ENCODE results near the gene MFAP2.
"Not testable (repeated sequence)": the region's sequence is repeated elsewhere in the genome, so short reads cannot be mapped to it uniquely, and the experiment has no call there.

MFAP2 gene

DNA sequence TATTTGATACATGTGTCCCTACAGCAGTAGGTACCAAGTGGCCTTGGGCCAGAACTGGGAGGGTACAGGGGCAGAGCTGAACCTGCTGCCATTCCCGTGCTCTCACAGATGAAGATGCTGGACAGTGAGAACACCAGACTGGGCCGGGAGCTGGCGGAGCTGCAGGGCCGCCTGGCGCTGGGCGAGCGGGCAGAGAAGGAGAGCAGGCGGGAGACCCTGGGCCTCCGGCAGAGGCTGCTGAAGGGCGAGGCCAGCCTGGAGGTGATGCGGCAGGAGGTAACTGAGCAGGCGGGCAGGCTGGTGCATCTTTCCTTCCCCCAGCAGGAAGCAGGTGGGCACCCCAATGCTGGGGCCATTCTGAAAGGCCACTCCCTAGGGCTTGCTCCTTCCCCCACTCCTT, 21.9 kb downstream of the MFAP2 start:
- DNase-seq = no peak

DNA sequence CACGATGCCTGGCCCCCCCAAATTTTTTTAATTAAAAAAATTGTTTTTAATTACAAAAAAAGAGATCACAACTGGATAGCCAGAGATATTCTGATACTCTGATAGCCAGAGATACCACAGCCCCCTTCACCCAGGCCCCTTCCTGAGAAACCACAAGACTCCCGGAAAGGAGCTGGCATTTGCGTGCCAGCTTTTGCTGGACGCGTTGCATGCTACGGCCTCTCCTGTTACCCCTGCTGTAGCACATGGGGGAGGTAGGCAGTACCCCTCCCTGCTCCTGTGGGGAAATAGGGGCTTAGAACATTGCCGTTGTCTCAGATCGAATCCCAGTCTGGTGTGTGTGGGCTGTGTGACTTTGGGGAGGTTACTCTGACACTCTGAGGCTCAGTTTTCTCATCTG, 22.7 kb downstream of the MFAP2 start:
- DNase-seq = no peak

DNA sequence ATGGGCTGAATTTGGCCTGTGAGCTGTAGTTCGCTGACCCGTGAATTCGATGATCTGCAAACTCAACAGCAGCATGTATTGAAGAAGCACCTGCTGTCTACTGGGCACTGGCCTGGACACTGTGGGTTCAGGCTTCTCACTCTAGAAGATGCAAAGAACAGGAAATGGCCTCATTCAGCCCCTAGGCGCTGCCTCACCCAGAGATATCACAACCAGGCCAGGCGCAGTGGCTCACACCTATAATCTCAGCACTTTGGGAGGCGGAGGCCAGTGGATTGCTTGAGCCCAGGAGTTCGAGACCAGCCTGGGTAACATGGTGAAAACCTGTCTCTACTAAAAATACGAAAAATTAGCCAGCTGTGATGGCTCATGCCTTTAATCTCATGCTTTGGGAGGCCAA, 23.6 kb downstream of the MFAP2 start:
- DNase-seq = no peak

DNA sequence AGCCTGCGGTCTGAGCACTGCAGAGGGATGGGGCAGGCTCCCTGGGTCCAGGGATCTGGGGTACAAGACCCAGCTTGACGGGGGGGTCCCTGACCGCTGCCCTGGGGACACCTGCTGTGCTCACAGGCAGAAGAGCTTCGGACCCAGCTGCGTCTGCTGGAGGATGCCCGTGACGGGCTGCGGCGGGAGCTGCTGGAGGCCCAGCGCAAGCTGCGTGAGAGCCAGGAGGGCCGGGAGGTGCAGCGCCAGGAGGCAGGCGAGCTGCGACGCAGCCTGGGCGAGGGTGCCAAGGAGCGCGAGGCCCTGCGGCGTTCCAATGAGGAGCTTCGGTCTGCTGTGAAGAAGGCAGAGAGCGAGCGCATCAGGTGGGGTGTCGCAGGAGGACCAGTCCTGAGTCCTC, 25.2 kb downstream of the MFAP2 start:
- DNase-seq = no peak

- DNase-seq = no peak
These were observed 25.8 kb downstream of the MFAP2 start for GRCh38 chr1:16954579-16954978.

GRCh38 chr1:16952376-16952775, 28.0 kb downstream of the MFAP2 start:
- not testable (repeated sequence) for DNase-seq

GRCh38 chr1:16949026-16949425, 31.4 kb downstream of the MFAP2 start:
- peak; percentile 31 for DNase-seq

DNA sequence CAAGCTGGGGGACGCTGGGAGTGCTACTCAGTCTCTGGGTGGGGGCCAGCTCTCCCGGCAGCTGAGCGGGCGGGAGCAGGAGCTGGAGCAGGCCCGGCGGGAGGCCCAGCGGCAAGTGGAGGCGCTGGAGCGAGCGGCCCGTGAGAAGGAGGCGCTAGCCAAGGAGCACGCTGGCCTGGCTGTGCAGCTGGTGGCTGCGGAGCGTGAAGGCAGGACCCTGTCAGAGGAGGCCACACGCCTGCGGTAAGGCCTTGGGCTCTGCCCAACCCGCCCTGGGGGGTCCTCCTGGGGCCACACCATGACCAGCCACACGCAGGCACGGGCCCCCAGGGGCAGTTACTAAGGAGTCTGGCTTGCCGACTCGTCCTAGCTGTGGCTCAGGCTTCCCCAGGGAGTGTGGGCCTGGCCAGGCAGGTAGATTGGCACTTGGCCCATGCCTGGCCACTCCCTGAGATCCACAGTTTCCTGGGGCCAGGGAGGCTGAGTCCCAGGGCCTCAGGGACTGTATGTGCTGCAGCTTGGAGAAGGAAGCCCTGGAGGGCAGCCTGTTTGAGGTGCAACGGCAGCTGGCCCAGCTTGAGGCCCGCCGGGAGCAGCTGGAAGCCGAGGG, 32.0 kb downstream of the MFAP2 start:
- DNase-seq = not testable (repeated sequence)

DNA sequence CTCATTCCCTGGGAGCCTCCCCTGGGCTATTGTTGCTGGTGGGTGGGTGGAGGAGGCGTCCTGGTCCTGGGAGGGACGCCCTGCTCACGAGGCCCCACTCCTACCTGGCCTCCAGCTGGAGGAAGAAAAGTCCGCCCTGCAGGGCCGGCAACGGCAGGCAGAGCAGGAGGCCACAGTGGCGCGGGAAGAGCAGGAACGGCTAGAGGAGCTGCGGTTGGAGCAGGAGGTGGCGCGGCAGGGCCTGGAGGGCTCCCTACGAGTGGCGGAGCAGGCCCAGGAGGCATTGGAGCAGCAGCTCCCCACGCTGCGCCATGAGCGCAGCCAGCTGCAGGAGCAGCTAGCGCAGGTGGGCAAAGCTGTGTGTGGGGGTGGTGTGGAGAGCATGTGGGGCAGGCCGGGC, 33.8 kb downstream of the MFAP2 start:
- no peak for DNase-seq

GRCh38 chr1:16946185-16946584, 34.2 kb downstream of the MFAP2 start:
- DNase-seq = not testable (repeated sequence)

DNA sequence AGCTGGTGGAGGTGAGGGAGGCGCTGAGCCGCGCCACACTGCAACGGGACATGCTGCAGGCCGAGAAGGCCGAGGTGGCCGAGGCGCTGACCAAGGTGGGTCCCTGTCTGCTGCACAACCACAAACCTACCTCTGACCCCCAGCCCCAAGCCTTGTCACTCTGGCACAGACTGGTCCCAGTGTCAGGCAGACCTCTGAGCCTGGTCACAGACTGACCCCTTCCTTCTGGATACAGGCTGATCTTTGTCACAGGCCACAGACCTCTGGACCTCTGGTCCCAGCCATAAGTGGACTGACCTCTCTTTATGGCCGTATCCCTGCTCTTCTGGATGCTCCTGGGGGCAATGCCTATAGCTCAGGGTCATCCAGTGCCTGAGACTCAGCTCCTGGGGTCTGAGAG, 34.9 kb downstream of the MFAP2 start:
- not testable (repeated sequence) for DNase-seq

GRCh38 chr1:16944038-16944437, 36.4 kb downstream of the MFAP2 start:
- DNase-seq = no peak

DNA sequence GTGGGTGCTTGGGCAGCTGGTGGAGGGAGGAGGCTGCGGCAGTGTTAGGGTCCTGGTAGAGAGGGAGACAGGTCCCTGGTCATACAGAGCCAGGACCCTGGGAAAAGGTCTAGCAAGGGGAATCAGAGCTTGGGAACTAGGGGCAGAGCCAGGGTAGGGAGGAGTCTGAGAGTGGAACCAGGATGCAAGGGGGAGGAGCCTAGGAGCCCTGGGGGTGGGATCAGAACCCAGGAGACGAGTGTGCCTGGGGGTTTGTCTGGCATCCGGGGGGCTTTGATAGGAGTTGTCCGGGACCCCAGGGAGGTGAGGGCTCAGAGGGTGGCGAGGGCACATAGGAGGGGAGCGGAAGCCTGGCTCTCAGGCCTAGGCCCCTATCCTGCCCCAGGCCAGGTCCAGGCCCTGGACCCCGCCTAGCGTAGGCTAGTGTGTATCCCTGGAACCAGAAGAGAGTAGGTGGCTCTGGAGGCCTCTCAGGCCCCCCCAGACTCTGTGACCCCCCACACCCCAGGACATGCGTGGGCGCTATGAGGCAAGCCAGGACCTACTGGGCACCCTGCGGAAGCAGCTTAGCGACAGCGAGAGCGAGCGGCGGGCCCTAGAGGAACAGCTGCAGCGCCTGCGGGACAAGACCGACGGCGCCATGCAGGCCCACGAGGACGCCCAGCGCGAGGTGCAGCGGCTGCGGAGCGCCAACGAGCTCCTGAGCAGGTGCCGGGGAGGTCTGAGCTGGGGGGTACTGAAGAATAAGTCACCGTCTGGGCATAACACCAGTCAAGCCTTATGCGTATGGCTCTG, 40.8 kb downstream of the MFAP2 start:
- not testable (repeated sequence) for DNase-seq

DNA sequence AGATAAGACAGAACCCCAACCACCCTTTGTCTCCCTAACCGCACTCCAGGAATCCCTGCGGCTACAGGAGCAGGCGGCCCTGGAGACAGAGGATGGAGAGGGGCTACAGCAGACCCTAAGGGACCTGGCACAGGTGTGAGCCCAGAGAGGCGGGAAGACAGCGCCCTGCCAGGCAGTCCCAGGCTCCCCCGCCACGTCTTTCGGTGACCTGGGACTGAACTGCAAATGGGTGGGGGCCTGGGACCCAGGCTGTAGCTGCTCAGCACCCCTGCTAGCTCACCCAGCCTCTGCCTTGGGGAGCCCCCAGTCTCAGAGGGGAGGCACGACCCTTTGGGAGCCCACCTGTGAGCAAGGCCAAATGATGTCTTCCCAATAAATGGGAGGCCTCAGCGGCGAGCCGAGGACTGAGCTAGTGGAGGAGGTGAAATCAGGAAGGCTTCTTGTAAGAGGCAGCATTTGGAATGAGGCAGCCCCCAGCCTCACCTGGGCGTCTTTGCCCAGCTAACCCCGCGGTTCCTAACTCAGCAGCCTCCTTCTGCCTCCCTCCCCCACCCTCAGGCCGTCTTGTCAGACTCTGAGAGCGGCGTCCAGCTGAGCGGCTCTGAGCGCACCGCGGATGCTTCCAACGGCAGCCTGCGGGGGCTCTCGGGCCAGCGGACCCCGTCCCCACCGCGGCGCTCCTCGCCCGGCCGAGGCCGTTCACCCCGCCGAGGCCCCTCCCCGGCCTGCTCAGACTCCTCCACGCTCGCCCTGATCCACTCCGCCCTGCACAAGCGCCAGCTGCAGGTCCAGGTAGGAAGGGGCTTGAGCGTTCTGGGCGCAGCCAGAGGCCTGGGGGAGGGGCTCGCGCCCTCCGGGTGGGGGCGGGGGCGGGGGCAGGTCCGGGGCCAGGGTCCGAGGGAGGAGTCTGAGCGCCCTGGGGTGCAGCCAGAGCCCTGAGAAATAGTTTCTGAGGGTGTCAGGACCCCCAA, 41.8 kb downstream of the MFAP2 start:
- no peak for DNase-seq

DNA sequence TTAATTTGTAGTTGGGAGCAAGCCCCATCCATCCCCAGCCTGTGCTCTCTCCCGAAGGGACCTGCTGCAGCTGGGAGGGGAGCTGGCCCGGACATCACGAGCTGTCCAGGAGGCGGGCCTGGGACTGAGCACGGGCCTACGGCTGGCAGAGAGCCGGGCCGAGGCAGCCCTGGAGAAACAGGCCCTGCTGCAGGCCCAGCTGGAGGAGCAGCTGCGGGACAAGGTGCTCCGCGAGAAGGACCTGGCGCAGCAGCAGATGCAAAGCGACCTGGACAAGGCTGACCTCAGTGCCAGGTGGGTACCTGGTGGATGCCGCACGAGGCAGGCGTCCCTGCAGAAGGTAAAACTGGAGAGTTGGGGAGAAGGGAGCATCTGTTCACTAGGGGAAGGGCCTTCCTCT, 43.8 kb downstream of the MFAP2 start:
- not testable (repeated sequence) for DNase-seq

DNA sequence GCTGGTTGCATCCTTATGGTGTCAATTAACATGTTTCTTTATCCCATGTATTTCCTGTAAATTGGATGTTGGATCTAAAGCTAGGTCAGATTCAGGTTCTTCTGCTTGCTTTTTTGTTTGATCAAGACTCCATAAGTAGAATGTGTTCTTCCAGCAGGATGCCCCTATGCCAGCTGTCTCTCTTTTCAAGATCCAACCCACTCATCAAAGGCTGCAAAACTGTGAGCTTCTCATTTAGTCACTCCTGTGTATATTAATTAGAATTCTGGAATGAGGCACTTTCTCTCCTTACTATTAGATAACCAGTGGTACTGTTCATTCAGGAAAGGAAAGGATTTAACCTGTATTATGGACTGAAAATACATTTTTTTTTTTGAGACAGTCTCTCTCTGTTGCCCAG, 46.5 kb downstream of the MFAP2 start:
- DNase-seq = not testable (repeated sequence)

DNA sequence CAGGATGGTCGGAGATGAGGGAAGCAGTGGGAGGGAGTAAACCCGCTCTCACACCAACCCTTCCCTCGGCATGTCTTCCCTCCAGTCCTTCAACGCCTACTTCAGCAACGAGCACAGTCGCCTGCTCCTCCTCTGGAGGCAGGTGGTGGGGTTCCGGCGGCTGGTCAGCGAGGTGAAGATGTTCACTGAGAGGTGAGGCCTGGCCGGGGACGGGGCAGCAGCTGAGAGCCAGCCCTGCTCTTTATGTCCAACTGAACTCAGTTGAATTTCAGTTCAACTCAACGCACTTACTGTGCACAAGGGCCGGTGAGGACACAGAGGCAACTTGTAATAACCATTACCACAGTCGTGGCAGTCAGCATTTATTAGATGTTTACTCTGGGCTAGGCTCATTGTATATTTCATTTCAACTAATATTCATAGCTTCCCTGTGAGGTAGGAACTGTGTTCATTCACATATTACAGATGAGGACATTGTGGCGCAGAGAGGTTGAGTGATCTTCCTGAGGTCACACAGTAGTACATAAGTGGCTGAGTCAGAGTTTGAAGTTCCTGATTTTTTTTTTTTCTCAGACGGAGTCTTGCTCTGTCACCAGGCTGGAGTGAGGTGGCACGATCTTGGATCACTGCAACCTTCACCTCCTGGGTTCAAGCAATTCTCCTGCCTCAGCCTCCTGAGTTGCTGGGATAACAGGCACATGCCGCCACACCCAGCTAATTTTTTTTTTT, 49.0 kb downstream of the MFAP2 start:
- not testable (repeated sequence) for DNase-seq

- DNase-seq = not testable (repeated sequence)
These were observed 51.0 kb downstream of the MFAP2 start for GRCh38 chr1:16929146-16930041.

GRCh38 chr1:16927711-16928485, 52.5 kb downstream of the MFAP2 start:
- no peak for DNase-seq

- DNase-seq = no peak
These were observed 53.2 kb downstream of the MFAP2 start for GRCh38 chr1:16927256-16927655.
